ENCODE results near the gene SFT2D3. TPM values are rescaled to one million over a fixed set of nuclear protein-coding genes. Genes with fewer than 3 reads are reported as not detected.

Gene SFT2D3
- total RNA-seq, 1 experiment from 2014 or later, result 5.6 TPM

DNA sequence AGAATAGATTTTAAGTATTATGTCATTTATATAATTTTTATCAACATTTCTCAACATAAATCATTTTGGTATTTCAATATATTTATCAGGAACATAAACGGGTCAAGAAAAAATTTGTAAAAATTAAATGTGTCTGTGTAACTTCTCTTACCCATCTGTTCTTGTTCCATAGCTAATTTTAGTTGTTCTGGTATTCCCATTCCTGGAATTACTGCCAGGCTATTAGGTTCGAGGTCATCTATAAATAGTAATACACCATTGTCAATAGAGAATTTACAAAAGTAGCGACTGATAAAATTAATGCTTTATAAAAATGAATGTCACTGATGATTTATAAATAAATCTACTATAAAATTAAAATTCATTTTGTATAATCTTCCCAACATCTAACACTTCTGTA is 21.5 kb downstream of the SFT2D3 start:
- Histone ChIP-seq H3K27ac (ENCODE audit: low read length) (no peak overlapping the region), H3K4me3 (ENCODE audit: low read depth in 2 of 2, low read length in 2 of 2) (no peak overlapping the region), H3K9me3 (ENCODE audit: control insufficient read depth, insufficient read depth, low read depth, low read length) (no peaks in the 10 kb centered on the region), H3K4me1 (ENCODE audit: control insufficient read depth, insufficient read depth, low read length) (no peaks in the 10 kb centered on the region), H3K27me3 (ENCODE audit: control insufficient read depth, insufficient read depth, low read length) (no peaks in the 10 kb centered on the region), H3K36me3 (ENCODE audit: control insufficient read depth, insufficient read depth, low read length) (peaks cover 23% of the 10 kb centered on the region)
- ChIA-PET CTCF (no interaction called here), POLR2A (no interaction called here)
- in situ Hi-C loops (cut with HindIII; ENCODE audit: low pct_unique_long_range_greater_than_20kb, low sequenced_read_pairs), result no loop called here
- no peak for DNase-seq (ENCODE audit: low read depth, low spot score)
- intact Hi-C loops (cut with micrococcal nuclease; ENCODE audit: unreplicated experiment), result no loop called here
- no TSS peak for BruUV-seq (replicated peaks)
- no peak for ATAC-seq
- TF ChIP-seq, protein P1, sequence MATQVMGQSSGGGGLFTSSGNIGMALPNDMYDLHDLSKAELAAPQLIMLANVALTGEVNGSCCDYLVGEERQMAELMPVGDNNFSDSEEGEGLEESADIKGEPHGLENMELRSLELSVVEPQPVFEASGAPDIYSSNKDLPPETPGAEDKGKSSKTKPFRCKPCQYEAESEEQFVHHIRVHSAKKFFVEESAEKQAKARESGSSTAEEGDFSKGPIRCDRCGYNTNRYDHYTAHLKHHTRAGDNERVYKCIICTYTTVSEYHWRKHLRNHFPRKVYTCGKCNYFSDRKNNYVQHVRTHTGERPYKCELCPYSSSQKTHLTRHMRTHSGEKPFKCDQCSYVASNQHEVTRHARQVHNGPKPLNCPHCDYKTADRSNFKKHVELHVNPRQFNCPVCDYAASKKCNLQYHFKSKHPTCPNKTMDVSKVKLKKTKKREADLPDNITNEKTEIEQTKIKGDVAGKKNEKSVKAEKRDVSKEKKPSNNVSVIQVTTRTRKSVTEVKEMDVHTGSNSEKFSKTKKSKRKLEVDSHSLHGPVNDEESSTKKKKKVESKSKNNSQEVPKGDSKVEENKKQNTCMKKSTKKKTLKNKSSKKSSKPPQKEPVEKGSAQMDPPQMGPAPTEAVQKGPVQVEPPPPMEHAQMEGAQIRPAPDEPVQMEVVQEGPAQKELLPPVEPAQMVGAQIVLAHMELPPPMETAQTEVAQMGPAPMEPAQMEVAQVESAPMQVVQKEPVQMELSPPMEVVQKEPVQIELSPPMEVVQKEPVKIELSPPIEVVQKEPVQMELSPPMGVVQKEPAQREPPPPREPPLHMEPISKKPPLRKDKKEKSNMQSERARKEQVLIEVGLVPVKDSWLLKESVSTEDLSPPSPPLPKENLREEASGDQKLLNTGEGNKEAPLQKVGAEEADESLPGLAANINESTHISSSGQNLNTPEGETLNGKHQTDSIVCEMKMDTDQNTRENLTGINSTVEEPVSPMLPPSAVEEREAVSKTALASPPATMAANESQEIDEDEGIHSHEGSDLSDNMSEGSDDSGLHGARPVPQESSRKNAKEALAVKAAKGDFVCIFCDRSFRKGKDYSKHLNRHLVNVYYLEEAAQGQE (IDR thresholded peaks at IDR 0.05; ENCODE audit: insufficient read depth in 1 of 2, low read depth in 2 of 2, low read length in 1 of 2), result no peak
- TF ChIP-seq SIN3A (IDR thresholded peaks at IDR 0.05; ENCODE audit: borderline replicate concordance, insufficient read depth, low read depth, low read length), result no peak
- TF ChIP-seq TCF7L2 (IDR thresholded peaks at IDR 0.05; ENCODE audit: low read depth, low read length), result no peak
- no peak for TF ChIP-seq POLR2AphosphoS5 (IDR thresholded peaks at IDR 0.05; ENCODE audit: low read depth, low read length)
- TF ChIP-seq, protein P2, sequence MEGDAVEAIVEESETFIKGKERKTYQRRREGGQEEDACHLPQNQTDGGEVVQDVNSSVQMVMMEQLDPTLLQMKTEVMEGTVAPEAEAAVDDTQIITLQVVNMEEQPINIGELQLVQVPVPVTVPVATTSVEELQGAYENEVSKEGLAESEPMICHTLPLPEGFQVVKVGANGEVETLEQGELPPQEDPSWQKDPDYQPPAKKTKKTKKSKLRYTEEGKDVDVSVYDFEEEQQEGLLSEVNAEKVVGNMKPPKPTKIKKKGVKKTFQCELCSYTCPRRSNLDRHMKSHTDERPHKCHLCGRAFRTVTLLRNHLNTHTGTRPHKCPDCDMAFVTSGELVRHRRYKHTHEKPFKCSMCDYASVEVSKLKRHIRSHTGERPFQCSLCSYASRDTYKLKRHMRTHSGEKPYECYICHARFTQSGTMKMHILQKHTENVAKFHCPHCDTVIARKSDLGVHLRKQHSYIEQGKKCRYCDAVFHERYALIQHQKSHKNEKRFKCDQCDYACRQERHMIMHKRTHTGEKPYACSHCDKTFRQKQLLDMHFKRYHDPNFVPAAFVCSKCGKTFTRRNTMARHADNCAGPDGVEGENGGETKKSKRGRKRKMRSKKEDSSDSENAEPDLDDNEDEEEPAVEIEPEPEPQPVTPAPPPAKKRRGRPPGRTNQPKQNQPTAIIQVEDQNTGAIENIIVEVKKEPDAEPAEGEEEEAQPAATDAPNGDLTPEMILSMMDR (IDR thresholded peaks at IDR 0.05), result no peak

DNA sequence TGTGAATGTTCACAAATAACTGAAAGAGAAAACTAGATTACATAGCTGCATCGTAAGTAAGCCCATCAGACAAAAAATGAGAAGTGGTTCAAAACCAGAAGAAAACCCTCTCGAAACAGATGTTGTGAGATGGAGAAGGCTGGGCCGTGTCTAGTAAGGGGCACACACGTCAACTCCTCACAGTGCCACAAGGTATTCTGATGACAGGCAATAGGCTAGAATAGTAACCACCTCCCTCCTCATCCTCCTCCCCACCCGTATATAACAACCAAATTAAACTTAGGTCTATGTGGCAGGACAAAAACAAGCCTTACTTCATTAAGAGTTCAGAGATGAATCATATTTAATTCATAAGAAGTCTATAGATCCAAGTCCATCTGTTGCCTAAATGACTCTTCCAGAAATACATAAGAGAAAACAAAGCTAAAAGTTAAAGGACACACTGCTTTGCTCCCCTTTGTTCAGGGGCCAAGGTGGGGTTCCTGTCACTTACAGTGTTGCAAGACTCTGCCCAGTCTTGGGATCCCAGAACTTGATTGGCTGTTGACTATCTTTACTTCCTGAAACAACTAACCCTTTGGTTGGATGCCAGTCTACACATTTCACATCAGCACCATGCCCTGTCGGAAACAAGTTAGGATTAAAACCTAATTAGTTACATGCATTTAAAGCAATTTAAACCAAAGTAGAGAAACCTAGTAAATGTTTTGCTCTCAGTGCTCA is 25.0 kb downstream of the SFT2D3 start:
- BruUV-seq (replicated peaks), result no TSS peak
- ChIA-PET POLR2A (no interaction called here), CTCF (interaction anchor here (0.5 kb wide), 1 partner anchor 75 kb away, joined by 4 read pairs; no protein-coding TSS in a partner anchor)
- no peaks in the 10 kb centered on the region for H3K27me3 ChIP-seq (ENCODE audit: control insufficient read depth, insufficient read depth, low read length)
- no peak for ATAC-seq
- intact Hi-C loops (cut with micrococcal nuclease; ENCODE audit: unreplicated experiment) (no loop called here), in situ Hi-C loops (cut with HindIII; ENCODE audit: low pct_unique_long_range_greater_than_20kb, low sequenced_read_pairs) (no loop called here)
- H3K4me1 ChIP-seq (ENCODE audit: control insufficient read depth, insufficient read depth, low read length), result no peaks in the 10 kb centered on the region
- no peak for TF ChIP-seq POLR2AphosphoS5 (IDR thresholded peaks at IDR 0.05; ENCODE audit: low read depth, low read length)
- TF ChIP-seq, protein P2 (IDR thresholded peaks at IDR 0.05), result no peak
- TF ChIP-seq, protein P1 (IDR thresholded peaks at IDR 0.05; ENCODE audit: insufficient read depth in 1 of 2, low read depth in 2 of 2, low read length in 1 of 2), result no peak
- TF ChIP-seq TCF7L2 (IDR thresholded peaks at IDR 0.05; ENCODE audit: low read depth, low read length), result no peak
- no peak for TF ChIP-seq SIN3A (IDR thresholded peaks at IDR 0.05; ENCODE audit: borderline replicate concordance, insufficient read depth, low read depth, low read length)
- H3K4me3 ChIP-seq (ENCODE audit: low read depth in 2 of 2, low read length in 2 of 2), result no peak overlapping the region
- H3K9me3 ChIP-seq (ENCODE audit: control insufficient read depth, insufficient read depth, low read depth, low read length), result no peaks in the 10 kb centered on the region
- no peak for DNase-seq (ENCODE audit: low read depth, low spot score)
- peaks cover 19% of the 10 kb centered on the region for H3K36me3 ChIP-seq (ENCODE audit: control insufficient read depth, insufficient read depth, low read length)
- no peak overlapping the region for H3K27ac ChIP-seq (ENCODE audit: low read length)
